ENCODE measurements around the gene GAB4. TPM values are rescaled to one million over a fixed set of nuclear protein-coding genes. Genes with fewer than 3 reads are reported as not detected.

The GAB4 gene
- total and polyA plus RNA-seq, 12 donors = not detected

DNA sequence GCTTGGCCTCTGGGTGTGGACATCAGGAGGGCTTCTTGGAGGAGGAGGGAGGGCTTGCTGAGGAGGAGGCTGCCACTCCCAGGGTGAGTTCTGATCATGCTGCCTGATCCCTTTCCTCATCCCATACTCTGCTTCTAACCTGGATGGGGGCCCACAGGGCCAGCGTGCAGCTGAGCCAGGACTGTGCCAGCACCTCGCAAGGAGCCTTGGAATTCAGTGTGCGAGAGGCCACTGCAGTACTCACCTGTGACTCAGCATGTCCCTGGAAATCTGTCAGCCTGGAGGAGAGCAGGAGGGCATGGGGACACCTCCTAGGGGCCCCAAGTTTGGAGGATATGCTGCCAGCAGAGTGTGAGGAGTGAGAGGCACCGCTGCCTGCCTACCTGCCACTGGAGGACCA, 4.2 kb upstream of the GAB4 start:
- DNase-seq = no peak
- H3K4me1 ChIP-seq = no peaks in the 10 kb centered on the region
- H3K9me3 ChIP-seq = peaks cover 0 to 2% (median 0%) of the 10 kb centered on the region in 11 donors
- intact Hi-C loops (cut with DNase I) = no loop called here
- TF ChIP-seq, protein P1, sequence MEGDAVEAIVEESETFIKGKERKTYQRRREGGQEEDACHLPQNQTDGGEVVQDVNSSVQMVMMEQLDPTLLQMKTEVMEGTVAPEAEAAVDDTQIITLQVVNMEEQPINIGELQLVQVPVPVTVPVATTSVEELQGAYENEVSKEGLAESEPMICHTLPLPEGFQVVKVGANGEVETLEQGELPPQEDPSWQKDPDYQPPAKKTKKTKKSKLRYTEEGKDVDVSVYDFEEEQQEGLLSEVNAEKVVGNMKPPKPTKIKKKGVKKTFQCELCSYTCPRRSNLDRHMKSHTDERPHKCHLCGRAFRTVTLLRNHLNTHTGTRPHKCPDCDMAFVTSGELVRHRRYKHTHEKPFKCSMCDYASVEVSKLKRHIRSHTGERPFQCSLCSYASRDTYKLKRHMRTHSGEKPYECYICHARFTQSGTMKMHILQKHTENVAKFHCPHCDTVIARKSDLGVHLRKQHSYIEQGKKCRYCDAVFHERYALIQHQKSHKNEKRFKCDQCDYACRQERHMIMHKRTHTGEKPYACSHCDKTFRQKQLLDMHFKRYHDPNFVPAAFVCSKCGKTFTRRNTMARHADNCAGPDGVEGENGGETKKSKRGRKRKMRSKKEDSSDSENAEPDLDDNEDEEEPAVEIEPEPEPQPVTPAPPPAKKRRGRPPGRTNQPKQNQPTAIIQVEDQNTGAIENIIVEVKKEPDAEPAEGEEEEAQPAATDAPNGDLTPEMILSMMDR (IDR thresholded peaks at IDR 0.05) = no peak
- 72 to 79% methylated on average over 4 of the region's 4 CpGs for WGBS, 2 donors
- no peak overlapping the region for H3K27ac ChIP-seq
- peaks cover 0 to 77% (median 31%) of the 10 kb centered on the region in 7 donors for H3K27me3 ChIP-seq
- H3K36me3 ChIP-seq = no peaks in the 10 kb centered on the region
- H3K4me3 ChIP-seq = no peak overlapping the region
- ATAC-seq = no peak

DNA sequence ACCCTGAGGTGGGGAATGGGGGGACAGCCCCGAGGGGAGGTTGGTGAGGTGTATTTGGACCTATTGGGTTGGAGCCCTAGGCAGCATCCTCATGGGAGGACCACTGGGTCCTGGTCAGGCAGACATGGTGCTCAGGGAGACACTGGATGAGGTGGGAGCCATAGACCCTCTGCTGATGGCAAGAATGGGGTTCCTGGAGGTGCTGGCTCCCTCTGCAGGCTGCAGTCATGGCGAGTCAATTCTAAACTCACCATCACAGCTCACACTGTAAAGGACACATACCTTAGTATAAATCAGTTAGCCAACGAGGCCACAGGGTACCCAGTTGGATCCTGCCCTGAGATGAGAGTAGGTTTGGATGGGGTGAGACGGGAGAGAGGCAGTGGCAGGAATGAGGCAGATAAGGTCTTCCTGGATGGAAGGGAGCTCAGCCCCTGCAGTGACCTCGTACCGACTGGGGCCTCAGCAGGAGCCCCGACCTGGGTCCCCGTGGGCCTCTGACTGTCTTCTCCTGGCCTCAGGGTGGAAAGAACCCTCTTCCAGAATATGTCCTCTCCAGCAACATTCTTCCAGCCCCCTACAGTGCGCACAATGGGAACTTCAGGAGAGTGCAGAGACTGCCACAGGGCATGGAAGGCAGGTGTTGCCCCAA, 1.7 kb upstream of the GAB4 start:
- peaks cover 0 to 69% (median 41%) of the 10 kb centered on the region in 7 donors for H3K27me3 ChIP-seq
- no peak for DNase-seq
- H3K27ac ChIP-seq = no peak overlapping the region
- intact Hi-C loops (cut with DNase I) = no loop called here
- no peaks in the 10 kb centered on the region for H3K4me1 ChIP-seq
- H3K9me3 ChIP-seq = peaks cover 0 to 13% (median 0%) of the 10 kb centered on the region in 11 donors
- TF ChIP-seq, protein P1 (IDR thresholded peaks at IDR 0.05) = no peak
- WGBS, 2 donors = 64 to 72% methylated on average over 9 of the region's 9 CpGs
- no peak for ATAC-seq
- no peaks in the 10 kb centered on the region for H3K36me3 ChIP-seq
- no peak overlapping the region for H3K4me3 ChIP-seq

DNA sequence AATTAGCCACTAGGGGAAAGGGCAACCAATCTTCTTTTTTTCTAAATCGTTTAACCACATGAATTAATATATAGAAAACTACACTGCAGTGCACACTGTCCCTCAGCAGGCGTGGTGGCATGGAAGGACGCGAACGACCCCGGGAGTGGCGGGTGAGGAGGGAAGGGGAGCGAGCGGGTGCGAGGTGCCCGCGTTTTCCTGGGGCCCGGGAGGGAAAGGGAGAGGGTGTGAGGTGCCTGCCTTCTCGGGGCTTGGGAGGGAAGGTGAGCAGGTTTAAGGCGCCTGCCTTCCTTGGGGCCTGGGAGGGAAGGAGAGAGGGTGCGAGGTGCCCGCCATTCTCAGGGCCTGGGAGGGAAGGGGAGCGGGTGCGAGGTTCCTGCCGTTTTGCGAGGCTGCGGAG, 765 bp downstream of the GAB4 start:
- TF ChIP-seq, protein P1 (IDR thresholded peaks at IDR 0.05) = no peak
- Histone ChIP-seq H3K36me3 (no peaks in the 10 kb centered on the region), H3K27me3 (peaks cover 0 to 55% (median 37%) of the 10 kb centered on the region in 7 donors), H3K27ac (no peak overlapping the region), H3K4me3 (no peak overlapping the region), H3K4me1 (no peaks in the 10 kb centered on the region), H3K9me3 (peaks cover 0 to 18% (median 0%) of the 10 kb centered on the region in 11 donors)
- no peak for DNase-seq
- intact Hi-C loops (cut with DNase I) = no loop called here
- ATAC-seq = no peak
- 12 to 21% methylated on average over 22 of the region's 22 CpGs for WGBS, 2 donors

DNA sequence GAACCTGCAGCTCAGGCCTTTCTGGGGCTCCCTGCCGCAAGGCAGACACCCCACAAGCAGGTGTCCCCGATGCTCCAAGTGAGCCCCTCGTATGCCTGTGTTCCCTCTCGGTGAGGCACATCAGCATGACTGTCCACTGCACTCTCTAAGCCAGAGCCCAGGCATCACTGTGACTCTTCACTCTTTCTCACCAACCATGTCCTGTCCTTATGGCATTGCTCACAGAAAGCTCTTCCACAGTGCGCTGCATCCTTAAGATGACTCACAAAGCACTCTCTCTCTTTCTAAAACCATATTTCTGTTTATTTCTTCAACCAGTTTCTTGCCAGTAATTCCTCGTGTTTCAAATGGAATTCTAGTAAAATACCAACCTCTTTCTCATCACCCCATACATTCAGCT, 18.1 kb downstream of the GAB4 start:
- H3K27me3 ChIP-seq = peaks cover 0 to 15% (median 0%) of the 10 kb centered on the region in 7 donors
- TF ChIP-seq, protein P1 (IDR thresholded peaks at IDR 0.05) = no peak
- H3K27ac ChIP-seq = no peak overlapping the region
- no peaks in the 10 kb centered on the region for H3K36me3 ChIP-seq
- ATAC-seq = no peak
- H3K4me1 ChIP-seq = no peaks in the 10 kb centered on the region
- WGBS, 2 donors = 71 to 77% methylated on average over 6 of the region's 6 CpGs
- H3K4me3 ChIP-seq = no peak overlapping the region
- no peaks in the 10 kb centered on the region for H3K9me3 ChIP-seq
- no peak for DNase-seq
- intact Hi-C loops (cut with DNase I) = no loop called here
